Skin epidermis (tissue), 12 donors: Measurements from ENCODE around the gene FAM237B.

ENCODE experiments used
- H3K27ac ChIP-seq, 21 experiments: fragments of 200-600 bp; sonication (generic) in 11 of 21; one replicate each; pipeline ENCODE4 v1.5.0; 2020; ENCODE audit warnings: mild to moderate bottlenecking in 3 of 21, inconsistent platforms in 2 of 21, moderate library complexity in 2 of 21
- H3K4me3 ChIP-seq, 7 experiments: fragments of 200-600 bp; sonication (generic) in 2 of 7; one replicate each; pipeline ENCODE4 v1.5.0; 2020; ENCODE audit warnings: inconsistent platforms in 2 of 7, mild to moderate bottlenecking in 2 of 7, moderate library complexity in 1 of 7

FAM237B gene

DNA sequence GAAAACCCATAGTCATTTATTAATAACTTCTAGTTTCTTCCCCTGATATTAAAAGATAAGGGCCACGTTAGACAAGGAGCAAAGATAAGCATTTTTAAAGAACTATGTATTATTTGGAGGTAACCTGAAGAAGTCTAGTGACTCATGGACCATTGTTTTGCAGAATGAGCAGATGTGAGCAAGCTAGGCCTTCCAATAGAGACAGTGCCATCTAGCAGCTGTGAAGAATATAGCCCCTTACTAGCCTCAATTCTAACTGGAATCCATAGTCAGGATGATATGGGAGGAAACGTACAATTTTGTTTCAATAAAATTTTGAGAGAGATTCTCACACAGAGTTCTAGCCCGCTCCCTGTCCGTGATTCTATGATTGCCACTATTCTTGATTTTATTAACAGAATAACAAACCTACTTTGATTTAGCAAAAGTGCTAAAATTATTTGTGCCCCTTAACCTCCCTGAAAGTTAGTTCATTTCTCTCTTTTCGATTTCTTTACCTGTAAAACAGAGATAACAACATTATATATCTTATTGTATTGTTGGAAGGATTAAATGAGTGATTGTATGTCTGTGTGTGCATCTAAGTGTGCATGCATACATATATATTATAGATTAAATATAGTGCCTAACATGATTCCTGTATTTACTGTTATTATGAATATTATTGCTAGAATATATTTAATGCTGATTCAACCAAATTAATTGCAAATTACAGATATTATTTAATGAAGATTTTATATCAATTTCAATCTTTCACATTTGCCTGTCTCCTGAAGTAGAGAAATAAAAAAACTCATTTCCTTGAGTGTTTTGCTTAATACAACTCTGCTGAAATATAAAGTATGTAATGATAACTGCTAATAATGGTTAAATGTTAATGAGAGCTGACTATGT lies 22.7 kb downstream of the FAM237B start:
- H3K4me3 ChIP-seq = no peak overlapping the region
- no peak overlapping the region for H3K27ac ChIP-seq

DNA sequence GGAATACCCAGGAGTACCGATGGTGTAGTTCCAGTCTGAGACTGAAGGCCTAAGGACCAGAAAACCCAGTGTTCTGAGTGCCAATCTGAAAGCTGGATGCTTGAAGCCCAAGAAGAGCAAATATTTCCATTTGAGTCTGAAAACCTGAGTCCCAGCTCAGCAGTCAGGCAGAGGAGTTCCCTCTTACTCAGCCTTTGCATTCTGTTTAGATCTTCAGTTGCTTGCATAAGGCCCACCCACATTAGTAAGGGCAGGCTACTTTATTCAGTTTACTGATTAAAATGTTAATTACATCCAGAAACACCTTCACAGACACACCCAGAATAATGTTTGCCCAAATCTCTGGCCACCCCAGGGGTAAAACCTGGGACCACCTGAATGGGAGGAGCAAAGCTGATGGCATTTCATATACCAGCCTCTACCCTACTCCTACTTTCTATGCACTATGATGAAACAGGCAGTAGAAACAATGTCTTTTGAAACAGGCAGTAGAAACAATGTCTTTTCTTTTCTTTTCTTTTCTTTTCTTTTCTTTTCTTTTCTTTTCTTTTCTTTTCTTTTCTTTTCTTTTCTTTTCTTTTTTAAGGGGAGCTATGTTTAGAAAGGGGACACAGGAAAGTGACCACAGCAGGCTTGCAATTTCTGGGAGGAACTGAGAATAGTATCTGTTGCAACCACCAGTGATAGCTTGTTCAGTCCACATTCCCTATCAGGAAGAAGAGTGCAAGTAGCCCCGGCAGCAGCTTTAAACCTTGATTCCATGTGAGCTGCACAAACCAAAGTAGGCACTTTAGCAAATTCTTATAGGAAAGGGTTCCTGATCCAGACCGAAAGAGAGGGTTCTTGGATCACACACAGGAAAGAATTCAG lies 30.6 kb downstream of the FAM237B start:
- no peak overlapping the region for H3K27ac ChIP-seq

DNA sequence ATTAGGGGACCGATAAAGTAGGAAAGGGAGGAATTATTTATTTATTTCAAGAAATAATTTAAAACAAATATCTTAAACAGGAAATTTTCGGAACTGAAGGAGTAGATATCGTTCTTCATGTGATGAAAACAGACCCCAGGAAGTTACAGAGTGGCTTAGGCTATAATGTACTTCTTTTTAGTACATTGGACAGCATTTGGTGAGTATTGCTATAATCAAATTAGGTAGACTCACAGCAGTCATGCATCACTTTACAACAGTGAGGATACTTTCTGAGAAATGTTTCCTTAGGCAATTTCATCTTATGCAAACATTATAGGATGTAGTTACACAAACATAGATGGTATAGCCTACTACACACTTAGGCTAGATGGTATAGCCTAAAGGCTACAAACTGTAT lies 33.0 kb downstream of the FAM237B start:
- no peak overlapping the region for H3K27ac ChIP-seq

More for the DNA sequence above, 30.6 kb downstream of the FAM237B start:
- no peak overlapping the region for H3K4me3 ChIP-seq

DNA sequence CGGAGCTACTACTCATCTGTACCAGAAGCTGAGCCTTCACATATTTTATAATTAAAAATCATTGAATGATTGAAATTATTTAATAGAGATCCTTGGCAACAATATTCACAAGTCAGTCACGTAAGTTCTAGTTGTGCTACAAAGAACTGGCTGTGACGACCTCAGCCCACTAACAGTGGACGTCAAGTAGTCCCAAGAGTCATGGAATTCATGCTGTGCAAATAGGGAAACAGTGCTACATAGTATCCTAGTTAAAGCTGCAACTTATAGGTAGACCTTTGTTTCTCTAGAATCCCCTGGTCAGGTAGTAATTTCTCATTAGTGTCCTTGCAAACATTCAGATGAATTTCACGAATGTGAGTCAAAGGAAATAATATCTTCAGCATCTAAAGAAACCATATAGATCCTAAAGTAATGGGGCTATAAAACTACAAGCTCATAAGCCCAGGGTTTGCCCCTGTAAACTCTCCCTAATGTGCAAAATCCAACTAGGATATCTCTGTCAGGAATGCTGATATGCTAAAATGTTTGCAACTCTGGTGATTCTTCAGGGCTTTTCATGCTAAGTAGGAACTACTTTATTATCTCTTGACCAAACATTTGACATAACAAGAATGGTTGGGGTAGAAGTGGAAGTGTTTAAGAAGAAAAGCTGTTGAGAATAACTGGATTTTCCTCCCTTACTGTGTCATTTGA lies 44.9 kb downstream of the FAM237B start:
- Histone ChIP-seq H3K27ac (no peak overlapping the region), H3K4me3 (no peak overlapping the region)

More for the DNA sequence above, 33.0 kb downstream of the FAM237B start:
- H3K4me3 ChIP-seq = no peak overlapping the region

DNA sequence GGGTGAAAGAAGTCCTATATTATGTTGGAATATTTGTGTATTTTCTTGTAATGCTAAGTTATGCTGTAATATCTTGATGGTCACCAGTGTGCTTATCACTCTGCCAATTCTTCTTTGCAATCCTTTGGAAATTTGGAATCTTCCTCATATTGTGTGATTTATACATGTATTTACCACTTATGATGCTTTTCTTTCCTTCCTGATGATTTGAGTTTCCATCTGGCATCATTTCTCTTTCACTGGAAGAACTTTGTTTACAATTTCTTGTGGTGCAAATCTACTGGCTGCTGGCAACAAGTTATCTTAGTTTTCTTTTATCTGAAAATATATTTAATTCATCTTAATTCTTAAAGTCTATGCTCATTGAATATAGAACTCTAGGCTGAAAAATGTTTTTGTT lies 46.9 kb downstream of the FAM237B start:
- Histone ChIP-seq H3K27ac (peak overlapping the region in 1 of 21 experiments; percentile 66), H3K4me3 (no peak overlapping the region)

DNA sequence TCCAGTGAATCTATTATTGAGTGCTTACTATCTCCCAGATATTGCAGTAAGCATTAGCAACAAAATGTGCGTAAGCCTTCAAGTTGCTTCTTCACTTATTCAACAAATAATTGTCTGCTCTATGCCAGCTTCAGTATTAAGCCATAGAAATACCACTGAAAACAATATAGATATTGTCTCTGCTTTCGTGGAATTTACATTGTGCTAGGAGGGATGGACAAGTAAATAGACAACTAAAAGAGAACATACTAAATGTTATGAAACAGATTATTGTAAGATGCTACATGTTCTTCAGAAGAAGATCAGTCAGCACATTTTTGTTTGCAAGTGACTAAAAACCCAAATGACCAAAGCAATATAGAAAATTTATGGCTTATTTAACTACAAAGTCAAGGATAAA lies 48.9 kb downstream of the FAM237B start:
- peak overlapping the region in 4 of 21 experiments; percentile 46 to 74 (median 60) for H3K27ac ChIP-seq

DNA sequence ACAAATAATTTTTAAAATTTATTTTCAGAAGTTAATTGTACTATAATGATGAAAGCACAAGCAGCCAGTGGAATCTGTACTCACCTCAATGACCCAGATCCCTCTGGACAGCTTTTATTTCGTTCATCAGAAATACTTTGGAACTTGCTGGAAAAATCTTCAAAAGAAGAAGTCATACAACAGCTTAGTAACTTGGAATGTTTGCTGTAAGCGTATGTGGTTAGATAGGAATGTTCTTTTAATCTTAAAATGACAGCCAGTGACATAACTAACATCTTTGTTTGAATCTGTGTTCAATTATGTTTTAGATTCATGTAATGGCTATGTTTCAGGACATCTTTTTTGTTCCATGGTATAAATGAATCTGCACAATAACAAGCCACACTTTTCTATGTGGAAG lies 49.4 kb downstream of the FAM237B start:
- Histone ChIP-seq H3K27ac (peak overlapping the region in 3 of 21 experiments; percentile 46 to 66 (median 54)), H3K4me3 (no peak overlapping the region)

More for the DNA sequence above, 48.9 kb downstream of the FAM237B start:
- H3K4me3 ChIP-seq = no peak overlapping the region

DNA sequence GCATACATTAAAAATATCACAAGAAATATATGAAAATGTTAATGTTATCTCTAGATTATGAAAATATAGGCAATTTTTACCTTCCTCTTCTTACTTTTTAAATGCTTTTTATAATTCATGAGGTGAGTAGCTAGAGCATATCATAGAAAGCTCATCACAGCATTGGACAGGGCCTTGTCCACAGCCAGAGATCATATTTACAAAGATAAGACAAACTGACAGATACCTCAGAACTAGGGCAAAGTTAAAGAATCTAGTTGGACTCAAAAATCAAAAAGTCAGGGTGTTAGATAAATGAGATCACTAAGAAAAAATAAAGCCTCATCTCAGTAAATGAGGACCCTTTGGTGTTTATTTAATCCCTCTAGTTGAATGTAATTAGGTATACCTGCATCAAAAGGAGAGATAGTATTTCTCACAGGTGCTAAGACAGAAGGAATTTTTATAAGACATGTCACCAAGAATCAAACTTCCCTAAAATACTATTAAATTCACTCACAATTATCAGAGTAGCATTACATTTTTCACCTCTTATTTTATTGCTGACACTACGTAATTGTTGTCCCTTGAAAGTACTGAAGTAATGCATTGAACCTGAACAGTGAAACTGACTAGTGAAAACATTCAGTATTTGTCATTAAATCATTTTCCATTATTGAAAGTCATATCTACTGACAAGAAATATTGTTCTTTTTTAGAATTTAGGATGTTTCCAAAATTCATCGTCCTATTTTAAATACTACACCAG lies 50.5 kb downstream of the FAM237B start:
- Histone ChIP-seq H3K27ac (peak overlapping the region in 3 of 21 experiments; percentile 12 to 69 (median 42)), H3K4me3 (no peak overlapping the region)

DNA sequence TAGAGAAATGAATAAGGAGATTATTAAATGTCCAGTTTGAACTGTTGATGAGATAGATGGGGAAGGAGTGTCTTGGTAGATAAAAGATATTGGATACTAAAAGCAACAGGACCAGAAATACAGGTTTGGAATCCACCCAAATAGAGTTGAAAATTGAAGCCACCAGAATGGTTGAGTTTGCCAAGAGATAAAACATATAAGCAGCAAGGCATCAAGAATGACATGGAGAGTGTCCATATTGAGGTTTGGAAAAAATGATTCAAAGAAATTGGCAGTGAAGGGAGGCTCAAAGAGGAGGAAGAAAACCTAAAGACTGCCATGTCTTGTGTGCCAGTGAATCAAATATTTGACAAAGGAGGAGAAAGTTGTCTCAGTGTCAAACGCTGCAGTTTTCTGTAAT lies 51.9 kb downstream of the FAM237B start:
- Histone ChIP-seq H3K4me3 (no peak overlapping the region), H3K27ac (peak overlapping the region in 2 of 21 experiments; percentile 42 to 69)

DNA sequence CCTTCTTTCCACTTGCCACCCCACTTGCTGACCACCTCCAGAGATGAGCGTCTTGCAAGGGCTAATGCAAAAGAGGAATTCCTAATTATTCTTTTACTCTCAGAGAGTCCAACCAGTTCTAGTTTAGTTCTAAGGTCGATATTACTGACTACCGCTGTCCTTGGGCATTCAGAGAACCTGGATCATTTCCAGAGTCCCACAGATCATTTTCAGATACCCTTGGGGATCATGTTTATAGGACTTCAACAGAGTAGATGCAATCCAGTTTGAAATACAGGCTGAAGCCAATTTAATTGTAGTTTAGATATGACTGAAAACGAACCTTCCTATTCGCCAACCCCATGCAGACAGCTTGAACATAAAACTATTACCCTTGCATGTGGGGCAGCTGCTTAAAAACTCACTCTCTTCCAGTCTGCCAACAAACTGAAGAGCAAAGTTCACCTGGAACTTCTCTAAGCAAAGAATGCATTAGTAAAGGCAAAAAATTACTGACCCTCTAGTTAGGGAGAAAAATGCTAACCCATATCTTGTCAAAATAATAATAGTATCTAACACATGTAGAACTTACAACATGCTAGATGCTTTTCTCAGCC lies 53.7 kb downstream of the FAM237B start:
- H3K4me3 ChIP-seq = no peak overlapping the region
- H3K27ac ChIP-seq = peak overlapping the region in 13 of 21 experiments; percentile 2 to 80 (median 59)

DNA sequence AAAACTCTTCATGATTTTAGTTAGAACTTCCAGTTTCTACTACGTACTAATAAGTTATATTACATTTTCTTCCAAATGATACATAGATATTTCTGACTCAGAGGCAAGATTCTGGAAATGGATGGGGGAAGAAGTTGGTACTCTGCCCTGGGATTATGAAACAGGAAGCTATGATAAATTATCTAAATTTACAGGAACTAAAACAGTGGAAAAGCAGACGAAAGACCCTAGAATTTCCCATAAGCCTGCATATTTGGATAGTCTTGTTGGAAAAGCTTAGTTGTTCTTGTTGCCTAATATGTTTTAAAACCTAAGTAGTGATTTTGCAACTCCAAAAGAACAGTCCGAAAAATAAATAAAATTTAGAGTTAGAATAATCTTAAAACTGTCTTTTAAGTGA lies 54.3 kb downstream of the FAM237B start:
- no peak overlapping the region for H3K4me3 ChIP-seq
- peak overlapping the region in 9 of 21 experiments; percentile 35 to 80 (median 72) for H3K27ac ChIP-seq
